CD4-positive, CD25-positive, alpha-beta regulatory T cell (primary cell): ENCODE measurements around the gene MEGF6. TPM values are rescaled to one million over a fixed set of nuclear protein-coding genes. Genes with fewer than 3 reads are reported as not detected.

Experiments
- ATAC-seq, 2 donors: fragments of 150-1000 bp; cut with Tn5 transposase; one replicate each; pipeline ENCODE4 v1.10.0; 2021; ENCODE audit warnings: low read depth in 2 of 2, moderate number of reproducible peaks in 2 of 2, moderate library complexity in 1 of 2
- DNase-seq, 3 donors: peaks; one replicate each; pipeline versions ENCODE4 v3.0.0 to v3.0.0-alpha.2; 2012 to 2022; ENCODE audit warnings: mixed read lengths in 1 of 3
- H3K27ac ChIP-seq: one replicate; pipeline ENCODE4 v1.7.0; 2013; ENCODE audit warnings: mild to moderate bottlenecking, low read length; ENCODE audit not compliant: insufficient read depth, poor library complexity, severe bottlenecking
- H3K27me3 ChIP-seq: one replicate; pipeline ENCODE4 v1.7.0; 2013; ENCODE audit warnings: low read length; ENCODE audit not compliant: control insufficient read depth, insufficient read depth
- H3K36me3 ChIP-seq: one replicate; pipeline ENCODE4 v1.7.0; 2013; ENCODE audit warnings: mild to moderate bottlenecking, low read length, moderate library complexity; ENCODE audit not compliant: control insufficient read depth, insufficient read depth
- H3K4me1 ChIP-seq: 2 replicates; pipeline ENCODE4 v1.7.0; 2013; ENCODE audit warnings: mild to moderate bottlenecking, low read length; ENCODE audit not compliant: insufficient read depth, control insufficient read depth, poor library complexity, severe bottlenecking
- H3K4me3 ChIP-seq: one replicate; pipeline ENCODE4 v1.7.0; 2013; ENCODE audit warnings: low read depth, mild to moderate bottlenecking, low read length, moderate library complexity
- H3K9me3 ChIP-seq, 2 experiments: 1 replicate in 1 of 2; 2 replicates in 1 of 2; pipeline ENCODE4 v1.7.0; 2013; ENCODE audit warnings: low read length in 2 of 2, mild to moderate bottlenecking in 1 of 2, moderate library complexity in 1 of 2; ENCODE audit not compliant: control insufficient read depth in 2 of 2
- H3K27ac Mint-ChIP-seq, 3 donors: one replicate each; pipeline ENCODE4 v1.8.0; 2020 to 2022; ENCODE audit warnings: mild to moderate bottlenecking in 3 of 3, mixed read lengths in 3 of 3, moderate library complexity in 2 of 3
- H3K27me3 Mint-ChIP-seq: one replicate; pipeline ENCODE4 v1.8.0; 2022; ENCODE audit warnings: mild to moderate bottlenecking, mixed read lengths
- H3K36me3 Mint-ChIP-seq: one replicate; pipeline ENCODE4 v1.8.0; 2020; ENCODE audit warnings: mixed read lengths
- H3K4me1 Mint-ChIP-seq, 4 donors: one replicate each; pipeline ENCODE4 v1.8.0; 2020 to 2022; ENCODE audit warnings: mixed read lengths in 4 of 4, mild to moderate bottlenecking in 1 of 4
- H3K4me3 Mint-ChIP-seq, 4 donors: one replicate each; pipeline ENCODE4 v1.8.0; 2020 to 2022; ENCODE audit warnings: mild to moderate bottlenecking in 4 of 4, mixed read lengths in 4 of 4, moderate library complexity in 3 of 4
- H3K9me3 Mint-ChIP-seq, 7 donors: one replicate each; pipeline ENCODE4 v1.8.0; 2020 to 2022; ENCODE audit warnings: mixed read lengths in 7 of 7, mild to moderate bottlenecking in 3 of 7, moderate library complexity in 2 of 7
- polyA plus RNA-seq, 4 donors: library from polyadenylated mRNA; unstranded; fragments of 300-500 nt; fragmentation: Illumina TruSeq; gene quantifications; one replicate each; pipeline ENCODE4 v1.2.3, GENCODE V29; 2021
- total RNA-seq: library from RNA; stranded (reverse); gene quantifications from one replicate; pipeline ENCODE4 v1.2.3, GENCODE V29; 2022

Gene MEGF6
- total and polyA plus RNA-seq, 5 donors from 2014 or later = 4.7 to 123 (median 6.8) TPM

GRCh38 chr1:3502641-3503524, 108.4 kb downstream of the MEGF6 start:
- Histone ChIP-seq H3K4me1 (no peaks in the 10 kb centered on the region), H3K4me3 (no peak overlapping the region), H3K27me3 (no peaks in the 10 kb centered on the region), H3K9me3 (no peaks in the 10 kb centered on the region), H3K36me3 (peaks cover 10% of the 10 kb centered on the region), H3K27ac (no peak overlapping the region)
- peaks cover 0 to 2% (median 0%) of the 10 kb centered on the region in 7 donors for H3K9me3 Mint-ChIP-seq
- DNase-seq (no peak), ATAC-seq (no peak)
- no peaks in the 10 kb centered on the region for H3K4me1 Mint-ChIP-seq
- H3K36me3 Mint-ChIP-seq = peaks cover 5% of the 10 kb centered on the region
- no peaks in the 10 kb centered on the region for H3K27me3 Mint-ChIP-seq
- no peak overlapping the region for H3K4me3 Mint-ChIP-seq
- peak overlapping the region in 1 of 3 donors; percentile 28 for H3K27ac Mint-ChIP-seq

- H3K4me1 ChIP-seq = no peaks in the 10 kb centered on the region
- Mint-ChIP-seq H3K4me1 (no peaks in the 10 kb centered on the region), H3K9me3 (peaks cover 0 to 2% (median 0%) of the 10 kb centered on the region in 7 donors), H3K4me3 (no peak overlapping the region), H3K27me3 (no peaks in the 10 kb centered on the region), H3K27ac (no peak overlapping the region), H3K36me3 (peaks cover 5% of the 10 kb centered on the region)
- ATAC-seq (peak in 1 of 2 donors; percentile 32), DNase-seq (peak; percentile 14 to 24 (median 23))
- no peaks in the 10 kb centered on the region for H3K9me3 ChIP-seq
- H3K27ac ChIP-seq = no peak overlapping the region
- no peaks in the 10 kb centered on the region for H3K27me3 ChIP-seq
- no peak overlapping the region for H3K4me3 ChIP-seq
- H3K36me3 ChIP-seq = peaks cover 4% of the 10 kb centered on the region
Observed at GRCh38 chr1:3501856-3502640, 109.3 kb downstream of the MEGF6 start.

GRCh38 chr1:3501437-3501836, 109.9 kb downstream of the MEGF6 start:
- Mint-ChIP-seq H3K27me3 (no peaks in the 10 kb centered on the region), H3K9me3 (peaks cover 0 to 2% (median 0%) of the 10 kb centered on the region in 7 donors), H3K27ac (no peak overlapping the region), H3K4me3 (no peak overlapping the region), H3K36me3 (peaks cover 1% of the 10 kb centered on the region), H3K4me1 (no peaks in the 10 kb centered on the region)
- H3K27me3 ChIP-seq = no peaks in the 10 kb centered on the region
- no peak for DNase-seq
- H3K4me3 ChIP-seq = no peak overlapping the region
- H3K36me3 ChIP-seq = no peaks in the 10 kb centered on the region
- H3K4me1 ChIP-seq = no peaks in the 10 kb centered on the region
- no peak for ATAC-seq
- no peaks in the 10 kb centered on the region for H3K9me3 ChIP-seq
- no peak overlapping the region for H3K27ac ChIP-seq

- H3K27ac ChIP-seq = no peak overlapping the region
- DNase-seq = no peak
- Mint-ChIP-seq H3K27me3 (no peaks in the 10 kb centered on the region), H3K27ac (no peak overlapping the region), H3K36me3 (no peaks in the 10 kb centered on the region), H3K9me3 (peaks cover 0 to 2% (median 0%) of the 10 kb centered on the region in 7 donors), H3K4me3 (no peak overlapping the region), H3K4me1 (no peaks in the 10 kb centered on the region)
- no peak overlapping the region for H3K4me3 ChIP-seq
- H3K4me1 ChIP-seq = no peaks in the 10 kb centered on the region
- no peaks in the 10 kb centered on the region for H3K27me3 ChIP-seq
- no peak for ATAC-seq
- H3K9me3 ChIP-seq = no peaks in the 10 kb centered on the region
- no peaks in the 10 kb centered on the region for H3K36me3 ChIP-seq
Observed at GRCh38 chr1:3500265-3500835, 111.0 kb downstream of the MEGF6 start.

GRCh38 chr1:3499611-3500010, 111.7 kb downstream of the MEGF6 start:
- DNase-seq (no peak), ATAC-seq (no peak)
- Mint-ChIP-seq H3K9me3 (peaks cover 0 to 2% (median 0%) of the 10 kb centered on the region in 7 donors), H3K4me3 (no peak overlapping the region), H3K36me3 (no peaks in the 10 kb centered on the region), H3K27me3 (no peaks in the 10 kb centered on the region), H3K27ac (no peak overlapping the region), H3K4me1 (no peaks in the 10 kb centered on the region)
- no peaks in the 10 kb centered on the region for H3K36me3 ChIP-seq
- H3K27ac ChIP-seq = no peak overlapping the region
- H3K4me1 ChIP-seq = no peaks in the 10 kb centered on the region
- H3K4me3 ChIP-seq = no peak overlapping the region
- no peaks in the 10 kb centered on the region for H3K9me3 ChIP-seq
- no peaks in the 10 kb centered on the region for H3K27me3 ChIP-seq

- H3K4me1 Mint-ChIP-seq = no peaks in the 10 kb centered on the region
- no peak overlapping the region for H3K27ac Mint-ChIP-seq
- Histone ChIP-seq H3K9me3 (no peaks in the 10 kb centered on the region), H3K4me1 (no peaks in the 10 kb centered on the region), H3K4me3 (no peak overlapping the region), H3K27ac (no peak overlapping the region), H3K27me3 (no peaks in the 10 kb centered on the region), H3K36me3 (no peaks in the 10 kb centered on the region)
- no peak for ATAC-seq
- no peak for DNase-seq
- H3K9me3 Mint-ChIP-seq = peaks cover 0 to 2% (median 0%) of the 10 kb centered on the region in 7 donors
- no peak overlapping the region for H3K4me3 Mint-ChIP-seq
- H3K27me3 Mint-ChIP-seq = no peaks in the 10 kb centered on the region
- H3K36me3 Mint-ChIP-seq = no peaks in the 10 kb centered on the region
Observed at GRCh38 chr1:3498986-3499385, 112.3 kb downstream of the MEGF6 start.

- H3K27ac Mint-ChIP-seq = no peak overlapping the region
- Histone ChIP-seq H3K27ac (no peak overlapping the region), H3K4me1 (no peaks in the 10 kb centered on the region), H3K36me3 (no peaks in the 10 kb centered on the region), H3K27me3 (no peaks in the 10 kb centered on the region), H3K9me3 (no peaks in the 10 kb centered on the region), H3K4me3 (no peak overlapping the region)
- H3K4me3 Mint-ChIP-seq = no peak overlapping the region
- no peak for DNase-seq
- no peaks in the 10 kb centered on the region for H3K27me3 Mint-ChIP-seq
- no peaks in the 10 kb centered on the region for H3K4me1 Mint-ChIP-seq
- H3K36me3 Mint-ChIP-seq = no peaks in the 10 kb centered on the region
- no peak for ATAC-seq
- H3K9me3 Mint-ChIP-seq = peaks cover 0 to 2% (median 0%) of the 10 kb centered on the region in 7 donors
Observed at GRCh38 chr1:3498246-3498930, 112.9 kb downstream of the MEGF6 start.
